DOHH2 (cell line): ENCODE measurements around the gene B4GALT5.

ENCODE experiments used
- EZH2phosphoT487 ChIP-seq: fragments of 200-600 bp; sonication (generic); IDR thresholded peaks from 2 replicates; pipeline ENCODE4 v1.6.1; 2017; ENCODE audit warnings: borderline replicate concordance, mild to moderate bottlenecking, antibody characterized with exemption, low read length, moderate library complexity, mixed read lengths
- TF ChIP-seq, protein P1 (sequence below): fragments of 200-600 bp; sonication (generic); IDR thresholded peaks from one replicate; pipeline ENCODE4 v1.5.1; 2014; ENCODE audit warnings: antibody characterized with exemption, mild to moderate bottlenecking, low read depth, low read length; ENCODE audit not compliant: poor library complexity, severe bottlenecking

DNA sequence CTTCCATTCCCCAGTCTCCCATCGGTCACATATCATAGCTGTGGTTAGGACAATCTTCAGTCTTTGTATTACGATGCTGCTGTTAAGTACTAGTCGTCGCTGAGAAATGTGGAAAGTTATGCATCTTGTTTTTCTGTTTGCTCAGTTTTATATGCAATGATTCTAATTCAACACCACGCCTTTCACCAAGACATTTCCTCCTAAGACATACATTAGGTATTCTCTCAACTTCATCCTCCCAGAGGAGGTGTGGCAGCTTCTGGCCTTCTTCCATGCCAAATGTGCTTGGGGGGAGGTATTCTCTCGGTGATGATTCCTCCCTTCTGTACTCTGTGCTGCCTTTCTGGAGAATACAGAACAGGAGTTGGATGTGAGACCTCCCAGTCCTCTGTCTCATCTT is 66.1 kb downstream of the B4GALT5 start:
- TF ChIP-seq, protein P1, sequence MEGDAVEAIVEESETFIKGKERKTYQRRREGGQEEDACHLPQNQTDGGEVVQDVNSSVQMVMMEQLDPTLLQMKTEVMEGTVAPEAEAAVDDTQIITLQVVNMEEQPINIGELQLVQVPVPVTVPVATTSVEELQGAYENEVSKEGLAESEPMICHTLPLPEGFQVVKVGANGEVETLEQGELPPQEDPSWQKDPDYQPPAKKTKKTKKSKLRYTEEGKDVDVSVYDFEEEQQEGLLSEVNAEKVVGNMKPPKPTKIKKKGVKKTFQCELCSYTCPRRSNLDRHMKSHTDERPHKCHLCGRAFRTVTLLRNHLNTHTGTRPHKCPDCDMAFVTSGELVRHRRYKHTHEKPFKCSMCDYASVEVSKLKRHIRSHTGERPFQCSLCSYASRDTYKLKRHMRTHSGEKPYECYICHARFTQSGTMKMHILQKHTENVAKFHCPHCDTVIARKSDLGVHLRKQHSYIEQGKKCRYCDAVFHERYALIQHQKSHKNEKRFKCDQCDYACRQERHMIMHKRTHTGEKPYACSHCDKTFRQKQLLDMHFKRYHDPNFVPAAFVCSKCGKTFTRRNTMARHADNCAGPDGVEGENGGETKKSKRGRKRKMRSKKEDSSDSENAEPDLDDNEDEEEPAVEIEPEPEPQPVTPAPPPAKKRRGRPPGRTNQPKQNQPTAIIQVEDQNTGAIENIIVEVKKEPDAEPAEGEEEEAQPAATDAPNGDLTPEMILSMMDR, result no peak
- no peak for TF ChIP-seq EZH2phosphoT487
